Heart left ventricle (tissue), 16 donors: ENCODE results near the gene NLRP5. TPM values are rescaled to one million over a fixed set of nuclear protein-coding genes. Genes with fewer than 3 reads are reported as not detected.

Source experiments
- ATAC-seq, 4 donors: fragments of 200-7000 bp; cut with Tn5 transposase; one replicate each; pipeline ENCODE4 v1.9.1; 2020 to 2022; ENCODE audit warnings: moderate library complexity in 4 of 4, mild to moderate bottlenecking in 3 of 4, moderate number of reproducible peaks in 1 of 4
- DNase-seq, 5 donors: peaks; one replicate each; pipeline ENCODE4 v3.0.0-alpha.2; 2020
- H3K27ac ChIP-seq, 12 donors: fragments of 200-600 bp; sonication (generic) in 4 of 12; one replicate each; pipeline versions ENCODE4 v1.5.0 to v1.8.0; 2016 to 2022; ENCODE audit warnings: mild to moderate bottlenecking in 2 of 12
- H3K27me3 ChIP-seq, 9 donors: fragments of 200-600 bp; sonication (generic) in 2 of 9; one replicate each; pipeline versions ENCODE4 v1.5.1 to v1.8.0; 2016 to 2022; ENCODE audit warnings: mild to moderate bottlenecking in 3 of 9
- H3K36me3 ChIP-seq, 9 donors: fragments of 200-600 bp; sonication (generic) in 2 of 9; one replicate each; pipeline versions ENCODE4 v1.5.0 to v1.8.0; 2018 to 2022; ENCODE audit warnings: mild to moderate bottlenecking in 2 of 9
- H3K4me1 ChIP-seq, 12 donors: fragments of 200-600 bp; sonication (generic) in 4 of 12; one replicate each; pipeline versions ENCODE4 v1.5.0 to v1.8.0; 2016 to 2022; ENCODE audit warnings: mild to moderate bottlenecking in 3 of 12
- H3K4me3 ChIP-seq, 12 donors: fragments of 200-600 bp; sonication (generic) in 4 of 12; one replicate each; pipeline versions ENCODE4 v1.5.0 to v1.8.0; 2017 to 2022; ENCODE audit warnings: mild to moderate bottlenecking in 9 of 12, moderate library complexity in 4 of 12
- H3K9me3 ChIP-seq, 12 donors: fragments of 200-600 bp; sonication (generic) in 4 of 12; one replicate each; pipeline versions ENCODE4 v1.5.0 to v1.8.0; 2016 to 2022; ENCODE audit warnings: mild to moderate bottlenecking in 1 of 12
- CTCF ChIP-seq, 12 donors: fragments of 200-600 bp; sonication (generic) in 4 of 12; IDR thresholded peaks; one replicate each; pipeline versions ENCODE4 v1.5.0 to v1.8.0; 2018 to 2022; ENCODE audit warnings: antibody characterized with exemption in 12 of 12, mild to moderate bottlenecking in 5 of 12
- POLR2A ChIP-seq, 2 donors: fragments of 450-650 bp; IDR thresholded peaks; one replicate each; pipeline ENCODE4 v1.6.1; 2017; ENCODE audit warnings: antibody characterized with exemption in 2 of 2, mild to moderate bottlenecking in 2 of 2, moderate library complexity in 2 of 2
- WGBS, 4 donors: extraction: QIAGEN DNeasy Blood & Tissue Kit in 2 of 4; methylation state at CpG; one replicate each; pipeline versions ENCODE4 v1.1.5 to v1.1.7; 2013 to 2018; 5-methylcytosine and 5-hydroxymethylcytosine counted together
- intact Hi-C, 10 donors: fragments of 100-400 bp; cut with DNase I; formaldehyde crosslinking; loops; one replicate each; pipeline versions ENCODE4 v1.11.1 to v1.14.2; 2022
- polyA plus RNA-seq, 2 donors: library from polyadenylated mRNA; stranded (reverse); fragments of 200-250 nt; gene quantifications; one replicate each; pipeline ENCODE4 v1.2.3, GENCODE V29; 2013
- total RNA-seq, 9 donors: library from RNA; depleted of rRNA in 2 of 9; stranded (reverse); fragments of >200 nt in 2 of 9; fragmentation: NEBNext Ultra II Directional in 3 of 9; extraction: Animal tissue kit (Norgen Biotek cat#: 25700) in 3 of 9; gene quantifications; one replicate each; pipeline versions ENCODE4 v1.1.0 to v1.2.4, GENCODE V29; 2016 to 2023
- donor health status: ischemic (EF 13 %, LVEDD 7.1; RV severe dilation, severe dysfunction).
- donor health status: healthy with polysubstance abuse.
- donor health status: DM: no; HTN: yes; CAD: no.
- donor health status: DM: no; HTN: no; CAD: no.
- donor health status: ischemic (EF 25% LVEDD 6.9; RV normal size, moderate dysfunction).
- donor health status: ischemic (EF 25% LVEDD 5.7; RV mildly dilated, moderate dysfunction).
- donor health status: healthy.
- donor health status: DM: yes; HTN: yes; CAD: no.
- donor health status: ischemic (EF 35%, LVEDD 5.7; RV mildly dilated, moderate dysfunction).
- donor health status: nonischemic (EF 11% LVEDD 7.7; RV severe dilation, severe dysfunction).
- donor health status: DM: yes; HTN: yes; CAD: no.
- donor health status: PGD.
- donor health status: ischemic (EF 29% LVEDD 5.4; RV normal size, mild dysfunction).
- donor health status: nonischemic (EF 23%, LVEDD 6.1; RV moderate dilation, normal function).

Gene NLRP5
- total and polyA plus RNA-seq, 11 donors = not detected

DNA sequence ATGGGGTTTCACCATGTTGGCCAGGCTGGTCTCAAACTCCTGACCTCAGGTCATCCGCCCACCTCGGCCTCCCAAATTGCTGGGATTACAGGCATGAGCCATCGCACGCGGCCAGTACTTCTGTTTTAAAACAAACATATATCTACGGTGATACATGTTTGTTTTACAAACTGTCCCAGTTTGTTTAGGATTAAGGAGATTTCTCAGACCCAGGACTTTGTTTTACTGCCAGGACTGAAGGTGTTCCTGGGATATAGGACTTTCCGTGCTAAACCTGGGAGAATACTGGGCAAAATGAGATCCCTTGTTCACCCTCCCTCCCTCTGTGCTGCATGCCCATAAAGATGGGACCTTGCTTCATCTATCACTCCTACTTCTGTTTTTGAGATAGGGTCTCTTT, 30.1 kb upstream of the NLRP5 start:
- ATAC-seq (no peak), DNase-seq (no peak)
- TF ChIP-seq CTCF (IDR thresholded peaks at IDR 0.05) (no peak), POLR2A (IDR thresholded peaks at IDR 0.05) (no peak)
- 84 to 94% (median 92%) methylated on average over 7 of the region's 7 CpGs for WGBS, 4 donors
- Histone ChIP-seq H3K36me3 (no peaks in the 10 kb centered on the region), H3K27me3 (no peaks in the 10 kb centered on the region), H3K4me3 (no peak overlapping the region), H3K4me1 (no peaks in the 10 kb centered on the region), H3K27ac (no peak overlapping the region), H3K9me3 (no peaks in the 10 kb centered on the region)
- intact Hi-C loops = no loop called here

- Histone ChIP-seq H3K36me3 (no peaks in the 10 kb centered on the region), H3K27me3 (no peaks in the 10 kb centered on the region), H3K27ac (no peak overlapping the region), H3K9me3 (no peaks in the 10 kb centered on the region), H3K4me1 (no peaks in the 10 kb centered on the region), H3K4me3 (no peak overlapping the region)
- DNase-seq (no peak), ATAC-seq (no peak)
- intact Hi-C loops = no loop called here
- 68 to 76% (median 72%) methylated on average over 4 of the region's 4 CpGs for WGBS, 4 donors
- no peak for TF ChIP-seq POLR2A (IDR thresholded peaks at IDR 0.05)
- no peak for TF ChIP-seq CTCF (IDR thresholded peaks at IDR 0.05)
Measured at GRCh38 chr19:55958356-55958755, 28.2 kb upstream of the NLRP5 start.

DNA sequence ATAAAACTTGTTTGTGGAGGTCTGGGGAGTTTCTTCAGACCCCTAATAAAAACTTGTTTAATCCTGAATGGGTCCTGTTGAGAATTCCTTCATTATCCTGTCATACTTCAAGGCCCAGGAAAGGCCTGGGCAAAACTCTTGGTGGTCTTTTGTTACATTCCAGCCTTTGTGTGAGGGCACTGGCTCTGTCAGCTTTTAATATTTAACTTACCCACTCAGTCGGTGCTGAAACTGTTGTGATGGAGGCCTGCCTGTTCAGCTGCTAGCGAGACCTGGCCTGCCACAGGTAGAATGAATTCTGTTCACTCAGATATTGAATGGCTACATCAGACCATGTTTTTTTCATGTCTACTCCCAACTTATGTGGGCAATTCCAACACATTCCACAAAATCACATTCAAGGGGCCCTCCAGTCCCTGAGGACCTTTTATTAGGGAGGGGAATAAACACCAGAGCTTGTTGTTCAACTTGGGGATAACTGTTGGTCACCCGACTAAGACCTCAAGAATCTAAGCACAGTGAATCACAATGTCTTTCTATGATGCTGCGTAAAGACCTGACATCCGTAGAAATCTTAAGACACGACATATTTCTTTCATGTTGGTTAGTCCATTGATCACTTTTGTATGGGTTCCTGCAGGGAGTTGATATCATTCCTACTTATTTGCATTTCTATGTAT, 26.4 kb upstream of the NLRP5 start:
- no peak for TF ChIP-seq CTCF (IDR thresholded peaks at IDR 0.05)
- no peak for TF ChIP-seq POLR2A (IDR thresholded peaks at IDR 0.05)
- intact Hi-C loops = no loop called here
- H3K36me3 ChIP-seq = no peaks in the 10 kb centered on the region
- 74 to 94% (median 84%) methylated on average over 6 of the region's 6 CpGs for WGBS, 4 donors
- no peak for ATAC-seq
- no peak overlapping the region for H3K4me3 ChIP-seq
- H3K9me3 ChIP-seq = no peaks in the 10 kb centered on the region
- H3K27me3 ChIP-seq = no peaks in the 10 kb centered on the region
- no peaks in the 10 kb centered on the region for H3K4me1 ChIP-seq
- no peak for DNase-seq
- no peak overlapping the region for H3K27ac ChIP-seq

- Histone ChIP-seq H3K9me3 (no peaks in the 10 kb centered on the region), H3K4me1 (no peaks in the 10 kb centered on the region), H3K27me3 (no peaks in the 10 kb centered on the region), H3K27ac (no peak overlapping the region), H3K4me3 (no peak overlapping the region), H3K36me3 (no peaks in the 10 kb centered on the region)
- 91 to 92% (median 92%) methylated on average over 10 of the region's 10 CpGs for WGBS, 4 donors
- TF ChIP-seq CTCF (IDR thresholded peaks at IDR 0.05) (no peak), POLR2A (IDR thresholded peaks at IDR 0.05) (no peak)
- intact Hi-C loops = no loop called here
- ATAC-seq = no peak
- no peak for DNase-seq
Measured at GRCh38 chr19:55962186-55962585, 24.4 kb upstream of the NLRP5 start.
